Type B pancreatic cell (in vitro differentiated cells): ENCODE results near the gene TCF25. TPM values are rescaled to one million over a fixed set of nuclear protein-coding genes. Genes with fewer than 3 reads are reported as not detected.

Source experiments
- DNase-seq: peaks from one replicate; pipeline ENCODE4 v3.0.0; 2021; ENCODE audit warnings: mixed read lengths; ENCODE audit not compliant: unreplicated experiment; ENCODE audit errors: extremely low spot score
- H3K27ac Mint-ChIP-seq: 2 replicates; pipeline ENCODE4 v1.8.0; 2021; ENCODE audit warnings: mild to moderate bottlenecking, mixed read lengths
- H3K27me3 Mint-ChIP-seq: 2 replicates; pipeline ENCODE4 v1.8.0; 2021; ENCODE audit warnings: mixed read lengths
- H3K36me3 Mint-ChIP-seq: 2 replicates; pipeline ENCODE4 v1.8.0; 2021; ENCODE audit warnings: mixed read lengths
- H3K4me1 Mint-ChIP-seq: one replicate; pipeline ENCODE4 v1.8.0; 2021; ENCODE audit warnings: mixed read lengths; ENCODE audit not compliant: unreplicated experiment
- H3K4me3 Mint-ChIP-seq: 2 replicates; pipeline ENCODE4 v1.8.0; 2021; ENCODE audit warnings: mild to moderate bottlenecking, mixed read lengths
- H3K9me3 Mint-ChIP-seq: 2 replicates; pipeline ENCODE4 v1.8.0; 2021; ENCODE audit warnings: mixed read lengths
- total RNA-seq: library from RNA; stranded (reverse); gene quantifications from 2 replicates; pipeline ENCODE4 v1.2.1, GENCODE V29; 2021; ENCODE audit warnings: low replicate concordance
- TF ChIP-seq, protein P1 (sequence below): fragments of 200-600 bp; sonication (generic); conservative IDR thresholded peaks from 2 replicates; pipeline ENCODE4 v1.5.0; 2021; ENCODE audit warnings: antibody characterized with exemption, mild to moderate bottlenecking

Gene TCF25
- total RNA-seq, 1 donor from 2014 or later, result 184 TPM

DNA sequence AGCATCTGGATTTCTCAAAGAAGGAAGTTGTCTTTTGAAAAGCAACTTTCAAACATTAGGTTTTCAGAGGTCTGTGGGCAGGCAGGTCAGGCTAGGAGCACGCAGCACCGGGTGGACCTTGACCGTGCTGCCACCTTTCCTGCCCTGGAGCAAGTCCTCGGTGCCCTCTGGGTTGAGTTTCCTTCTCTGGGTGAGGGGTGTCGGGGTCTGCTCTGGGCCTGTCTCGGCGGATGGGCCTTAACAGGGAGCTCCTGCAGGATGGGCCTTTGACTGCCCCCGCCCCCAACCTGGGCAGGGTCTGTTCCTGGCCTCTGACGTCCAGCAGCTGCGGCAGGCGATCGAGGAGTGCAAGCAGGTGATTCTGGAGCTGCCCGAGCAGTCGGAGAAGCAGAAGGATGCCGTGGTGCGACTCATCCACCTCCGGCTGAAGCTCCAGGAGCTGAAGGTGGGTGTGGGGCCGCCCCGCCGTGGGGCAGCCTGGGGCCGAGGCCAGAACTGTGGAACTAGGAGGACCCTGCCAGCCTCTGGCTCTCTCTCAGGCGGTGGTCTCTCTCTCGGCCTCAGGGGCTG lies 83.9 kb downstream of the TCF25 start:
- Mint-ChIP-seq H3K36me3 (peaks cover 12% of the 10 kb centered on the region), H3K4me3 (no peak overlapping the region), H3K9me3 (no peaks in the 10 kb centered on the region), H3K27ac (no peak overlapping the region), H3K4me1 (no peaks in the 10 kb centered on the region), H3K27me3 (no peaks in the 10 kb centered on the region)
- DNase-seq, result no peak
- TF ChIP-seq, protein P1, sequence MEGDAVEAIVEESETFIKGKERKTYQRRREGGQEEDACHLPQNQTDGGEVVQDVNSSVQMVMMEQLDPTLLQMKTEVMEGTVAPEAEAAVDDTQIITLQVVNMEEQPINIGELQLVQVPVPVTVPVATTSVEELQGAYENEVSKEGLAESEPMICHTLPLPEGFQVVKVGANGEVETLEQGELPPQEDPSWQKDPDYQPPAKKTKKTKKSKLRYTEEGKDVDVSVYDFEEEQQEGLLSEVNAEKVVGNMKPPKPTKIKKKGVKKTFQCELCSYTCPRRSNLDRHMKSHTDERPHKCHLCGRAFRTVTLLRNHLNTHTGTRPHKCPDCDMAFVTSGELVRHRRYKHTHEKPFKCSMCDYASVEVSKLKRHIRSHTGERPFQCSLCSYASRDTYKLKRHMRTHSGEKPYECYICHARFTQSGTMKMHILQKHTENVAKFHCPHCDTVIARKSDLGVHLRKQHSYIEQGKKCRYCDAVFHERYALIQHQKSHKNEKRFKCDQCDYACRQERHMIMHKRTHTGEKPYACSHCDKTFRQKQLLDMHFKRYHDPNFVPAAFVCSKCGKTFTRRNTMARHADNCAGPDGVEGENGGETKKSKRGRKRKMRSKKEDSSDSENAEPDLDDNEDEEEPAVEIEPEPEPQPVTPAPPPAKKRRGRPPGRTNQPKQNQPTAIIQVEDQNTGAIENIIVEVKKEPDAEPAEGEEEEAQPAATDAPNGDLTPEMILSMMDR, result no peak

DNA sequence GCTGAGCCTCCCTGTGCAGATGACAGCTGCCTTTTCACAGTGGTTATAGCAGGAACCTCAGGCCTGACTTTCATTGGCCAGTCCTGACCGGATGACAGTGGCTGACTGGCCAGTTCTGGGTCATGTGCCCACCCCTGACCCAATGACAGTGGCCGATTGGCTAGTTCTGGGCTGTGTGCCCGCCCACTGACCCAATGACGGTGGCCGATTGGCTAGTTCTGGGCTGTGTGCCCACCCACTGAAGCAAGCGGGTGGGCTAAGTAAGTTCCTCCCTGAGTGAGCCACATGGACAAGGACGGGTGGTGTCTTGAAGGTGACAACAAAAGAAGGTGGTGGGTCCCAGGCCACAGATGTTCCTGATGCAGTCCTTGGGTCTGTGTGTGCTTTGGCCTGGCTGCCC lies 84.7 kb downstream of the TCF25 start:
- no peak for DNase-seq
- TF ChIP-seq, protein P1, result no peak
- H3K36me3 Mint-ChIP-seq, result peaks cover 12% of the 10 kb centered on the region
- H3K27ac Mint-ChIP-seq, result no peak overlapping the region
- no peak overlapping the region for H3K4me3 Mint-ChIP-seq
- H3K27me3 Mint-ChIP-seq, result no peaks in the 10 kb centered on the region
- no peaks in the 10 kb centered on the region for H3K4me1 Mint-ChIP-seq
- no peaks in the 10 kb centered on the region for H3K9me3 Mint-ChIP-seq

DNA sequence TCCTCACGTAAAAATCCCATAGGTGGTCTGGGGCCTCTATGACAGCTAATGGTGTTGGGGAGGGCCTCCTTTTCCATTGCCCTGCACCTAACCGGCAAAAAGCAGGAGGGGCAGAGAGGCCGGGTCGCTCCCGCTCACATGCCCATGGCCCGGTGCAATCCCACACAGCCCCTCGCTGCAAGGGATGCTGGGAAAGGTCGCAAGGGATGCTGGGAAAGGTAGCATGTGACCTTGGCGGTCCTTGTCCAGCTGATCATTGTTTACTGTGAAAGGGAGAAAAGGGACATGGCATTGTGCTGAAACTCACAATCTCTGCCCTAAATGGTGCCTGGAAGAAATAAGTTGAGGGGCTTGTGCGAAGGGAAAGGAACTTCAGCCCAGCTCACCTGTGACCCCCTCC lies 85.2 kb downstream of the TCF25 start:
- H3K4me3 Mint-ChIP-seq, result no peak overlapping the region
- no peaks in the 10 kb centered on the region for H3K27me3 Mint-ChIP-seq
- no peak for DNase-seq
- no peaks in the 10 kb centered on the region for H3K9me3 Mint-ChIP-seq
- H3K4me1 Mint-ChIP-seq, result no peaks in the 10 kb centered on the region
- no peak overlapping the region for H3K27ac Mint-ChIP-seq
- TF ChIP-seq, protein P1, result no peak
- H3K36me3 Mint-ChIP-seq, result peaks cover 15% of the 10 kb centered on the region

DNA sequence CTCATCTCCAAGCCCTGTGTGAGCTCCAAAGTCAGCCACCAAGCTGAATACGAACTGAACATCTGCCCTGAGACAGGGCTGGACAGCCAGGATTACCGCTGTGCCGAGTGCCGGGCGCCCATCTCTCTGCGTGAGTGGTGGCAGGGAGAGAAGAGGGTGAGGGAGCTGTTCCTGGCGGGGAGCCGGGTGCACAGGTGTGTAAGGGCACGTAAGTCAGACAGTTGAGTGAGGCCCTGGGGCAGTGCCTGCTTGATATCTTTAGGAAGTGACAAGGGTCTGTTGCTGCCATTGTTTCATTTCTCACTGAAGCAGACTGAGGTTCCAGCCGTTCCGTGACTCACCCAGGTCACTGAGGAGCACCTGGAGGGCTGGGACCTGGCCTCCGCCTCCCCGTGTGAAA lies 87.6 kb downstream of the TCF25 start:
- TF ChIP-seq, protein P1, result no peak
- DNase-seq, result no peak
- H3K27ac Mint-ChIP-seq, result no peak overlapping the region

More for the DNA sequence above, 87.6 kb downstream of the TCF25 start:
- no peak overlapping the region for H3K4me3 Mint-ChIP-seq
- no peaks in the 10 kb centered on the region for H3K27me3 Mint-ChIP-seq
- H3K36me3 Mint-ChIP-seq, result peaks cover 13% of the 10 kb centered on the region
- no peaks in the 10 kb centered on the region for H3K9me3 Mint-ChIP-seq
- H3K4me1 Mint-ChIP-seq, result no peaks in the 10 kb centered on the region

Other genes starting within 250 kb of the TCF25 start
- 93.4 and 104 TPM in 2 replicates for gene CHMP1A, start 215.9 kb upstream of the TCF25 start, total RNA-seq
- gene SPATA33, start 215.8 kb upstream of the TCF25 start, total RNA-seq, result 11.7 and 23.2 TPM in 2 replicates
- 104 and 132 TPM in 2 replicates for gene CDK10, start 186.9 kb upstream of the TCF25 start, total RNA-seq
- gene SPATA2L, start 171.9 kb upstream of the TCF25 start, total RNA-seq, result 12.6 and 18.5 TPM in 2 replicates
- 16.4 and 17.3 TPM in 2 replicates for gene VPS9D1, start 152.7 kb upstream of the TCF25 start, total RNA-seq
- gene ZNF276, start 152.1 kb upstream of the TCF25 start, total RNA-seq, result 21.1 and 28.0 TPM in 2 replicates
- gene FANCA, start 56.9 kb upstream of the TCF25 start, total RNA-seq, result 21.9 and 73.3 TPM in 2 replicates
- gene SPIRE2, start 45.1 kb upstream of the TCF25 start, total RNA-seq, result 17.1 and 18.6 TPM in 2 replicates
- 3.6 and 3.8 TPM in 2 replicates for gene MC1R, start 45.3 kb downstream of the TCF25 start, total RNA-seq
- gene TUBB3, start 49.8 kb downstream of the TCF25 start, total RNA-seq, result 62.0 and 91.4 TPM in 2 replicates
- 61.0 and 63.5 TPM in 2 replicates for gene DEF8, start 75.2 kb downstream of the TCF25 start, total RNA-seq
- 11.6 and 21.2 TPM in 2 replicates for gene DBNDD1, start 145.9 kb downstream of the TCF25 start, total RNA-seq
- not detected in 2 replicates for gene PRDM7, start 203.7 kb downstream of the TCF25 start, total RNA-seq